ENCODE measurements around the gene NPR2.

NPR2 gene

DNA sequence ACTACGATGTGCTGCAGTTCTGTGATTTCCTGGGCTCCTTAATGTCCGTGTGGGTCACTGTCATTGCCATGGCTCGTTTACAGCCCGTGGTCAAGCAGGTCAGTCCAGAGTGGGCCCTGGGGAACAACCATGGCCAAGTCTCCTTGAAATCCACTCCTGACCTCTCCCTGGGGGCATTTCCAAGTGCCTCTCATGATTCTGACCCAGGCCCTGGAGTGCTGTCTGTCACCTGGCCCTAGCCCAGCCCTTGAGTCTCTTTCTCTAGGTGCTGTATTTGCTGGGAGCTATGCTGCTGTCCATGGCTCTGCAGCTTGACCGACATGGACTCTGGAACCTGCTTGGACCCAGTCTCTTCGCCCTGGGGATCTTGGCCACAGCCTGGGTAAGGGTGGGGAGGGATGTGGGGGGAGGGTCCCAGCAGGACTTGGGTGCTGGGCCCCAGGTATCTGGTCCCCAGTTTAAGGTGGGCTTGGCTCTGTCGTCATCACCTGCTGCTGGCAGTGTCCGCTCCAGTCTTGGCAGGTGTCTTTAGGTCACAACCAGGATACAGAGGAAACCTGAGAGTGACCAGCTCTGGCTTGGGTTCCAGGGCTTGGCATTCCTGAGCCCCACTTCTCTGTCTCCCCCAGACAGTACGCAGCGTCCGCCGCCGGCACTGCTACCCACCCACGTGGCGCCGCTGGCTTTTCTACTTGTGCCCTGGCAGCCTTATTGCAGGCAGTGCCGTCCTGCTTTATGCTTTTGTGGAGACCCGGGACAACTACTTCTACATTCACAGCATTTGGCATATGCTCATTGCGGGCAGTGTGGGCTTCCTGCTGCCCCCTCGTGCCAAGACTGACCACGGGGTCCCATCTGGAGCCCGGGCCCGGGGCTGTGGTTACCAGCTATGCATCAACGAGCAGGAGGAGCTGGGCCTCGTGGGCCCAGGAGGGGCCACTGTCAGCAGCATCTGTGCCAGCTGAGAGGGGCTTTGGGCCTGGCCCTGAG is 61.8 kb downstream of the NPR2 start:
- no peaks in the 10 kb centered on the region for H3K4me1 ChIP-seq (ENCODE audit: control insufficient read depth, insufficient read depth, low read length, poor library complexity, severe bottlenecking)
- H3K4me3 ChIP-seq (ENCODE audit: insufficient read depth, low read depth, low read length, poor library complexity, severe bottlenecking): no peak overlapping the region
- H3K9me3 ChIP-seq (ENCODE audit: control insufficient read depth, low read length): no peaks in the 10 kb centered on the region
- no peak for DNase-seq
- no peaks in the 10 kb centered on the region for H3K27me3 ChIP-seq (replicated peaks; ENCODE audit: control insufficient read depth, insufficient read depth, low read length, poor library complexity, severe bottlenecking)
- H3K36me3 ChIP-seq (ENCODE audit: control insufficient read depth, insufficient read depth, low read length): no peaks in the 10 kb centered on the region
- H3K27ac ChIP-seq (ENCODE audit: insufficient read depth, low read length, poor library complexity, severe bottlenecking): no peak overlapping the region

- Histone ChIP-seq H3K4me1 (ENCODE audit: control insufficient read depth, insufficient read depth, low read length, poor library complexity, severe bottlenecking) (no peaks in the 10 kb centered on the region), H3K27ac (ENCODE audit: insufficient read depth, low read length, poor library complexity, severe bottlenecking) (no peak overlapping the region), H3K9me3 (ENCODE audit: control insufficient read depth, low read length) (no peaks in the 10 kb centered on the region), H3K27me3 (replicated peaks; ENCODE audit: control insufficient read depth, insufficient read depth, low read length, poor library complexity, severe bottlenecking) (no peaks in the 10 kb centered on the region), H3K4me3 (ENCODE audit: insufficient read depth, low read depth, low read length, poor library complexity, severe bottlenecking) (no peak overlapping the region), H3K36me3 (ENCODE audit: control insufficient read depth, insufficient read depth, low read length) (no peaks in the 10 kb centered on the region)
- DNase-seq: no peak
These were observed 62.8 kb downstream of the NPR2 start for GRCh38 chr9:35854091-35854762.

DNA sequence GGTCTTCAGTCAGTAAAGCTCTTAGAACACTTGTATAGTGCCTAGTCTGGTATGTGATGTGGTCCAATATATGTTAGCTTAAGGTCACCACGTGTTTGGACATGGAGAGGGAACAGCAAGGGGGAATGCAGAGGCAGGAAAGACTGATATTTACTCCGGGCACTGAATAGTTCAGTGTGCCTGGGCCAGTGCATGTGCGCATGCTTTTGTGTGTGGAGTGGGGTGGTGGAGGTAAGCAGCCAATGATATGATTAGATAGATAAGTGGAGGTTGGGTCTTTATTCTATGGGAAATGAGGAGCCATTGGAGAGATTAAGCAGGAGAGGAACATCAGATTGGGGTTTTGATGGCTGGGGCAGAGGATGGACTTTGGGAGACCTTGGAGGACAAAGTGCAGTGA is 64.8 kb downstream of the NPR2 start:
- Histone ChIP-seq H3K36me3 (ENCODE audit: control insufficient read depth, insufficient read depth, low read length) (no peaks in the 10 kb centered on the region), H3K4me1 (ENCODE audit: control insufficient read depth, insufficient read depth, low read length, poor library complexity, severe bottlenecking) (no peaks in the 10 kb centered on the region), H3K27me3 (replicated peaks; ENCODE audit: control insufficient read depth, insufficient read depth, low read length, poor library complexity, severe bottlenecking) (no peaks in the 10 kb centered on the region), H3K9me3 (ENCODE audit: control insufficient read depth, low read length) (no peaks in the 10 kb centered on the region), H3K27ac (ENCODE audit: insufficient read depth, low read length, poor library complexity, severe bottlenecking) (no peak overlapping the region), H3K4me3 (ENCODE audit: insufficient read depth, low read depth, low read length, poor library complexity, severe bottlenecking) (no peak overlapping the region)
- no peak for DNase-seq

GRCh38 chr9:35856882-35857281 is 65.5 kb downstream of the NPR2 start:
- no peak for DNase-seq
- H3K27me3 ChIP-seq (replicated peaks; ENCODE audit: control insufficient read depth, insufficient read depth, low read length, poor library complexity, severe bottlenecking): no peaks in the 10 kb centered on the region
- no peak overlapping the region for H3K27ac ChIP-seq (ENCODE audit: insufficient read depth, low read length, poor library complexity, severe bottlenecking)
- no peaks in the 10 kb centered on the region for H3K4me1 ChIP-seq (ENCODE audit: control insufficient read depth, insufficient read depth, low read length, poor library complexity, severe bottlenecking)
- H3K36me3 ChIP-seq (ENCODE audit: control insufficient read depth, insufficient read depth, low read length): no peaks in the 10 kb centered on the region
- no peaks in the 10 kb centered on the region for H3K9me3 ChIP-seq (ENCODE audit: control insufficient read depth, low read length)
- H3K4me3 ChIP-seq (ENCODE audit: insufficient read depth, low read depth, low read length, poor library complexity, severe bottlenecking): no peak overlapping the region

DNA sequence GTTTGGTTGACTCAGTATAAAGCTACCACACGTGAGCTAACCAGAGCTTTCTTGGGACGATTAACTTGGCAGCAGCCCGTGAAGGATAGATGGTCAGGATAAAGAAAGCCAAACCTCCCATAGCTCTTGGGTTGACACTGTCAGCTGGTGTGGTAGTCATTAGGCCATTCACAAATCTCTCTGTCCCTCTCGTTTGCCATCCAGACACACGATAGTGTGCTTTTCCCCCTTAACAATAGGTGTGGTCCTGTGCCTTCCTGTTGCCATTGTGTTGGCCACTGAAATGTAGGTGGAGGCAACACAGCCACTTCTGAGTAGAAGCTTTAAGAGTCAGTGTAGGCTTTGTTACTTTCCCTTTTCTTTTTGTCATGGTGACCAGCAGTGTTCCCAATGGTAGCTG is 67.1 kb downstream of the NPR2 start:
- no peaks in the 10 kb centered on the region for H3K36me3 ChIP-seq (ENCODE audit: control insufficient read depth, insufficient read depth, low read length)
- no peak for DNase-seq
- no peak overlapping the region for H3K4me3 ChIP-seq (ENCODE audit: insufficient read depth, low read depth, low read length, poor library complexity, severe bottlenecking)
- no peak overlapping the region for H3K27ac ChIP-seq (ENCODE audit: insufficient read depth, low read length, poor library complexity, severe bottlenecking)
- H3K4me1 ChIP-seq (ENCODE audit: control insufficient read depth, insufficient read depth, low read length, poor library complexity, severe bottlenecking): no peaks in the 10 kb centered on the region
- no peaks in the 10 kb centered on the region for H3K9me3 ChIP-seq (ENCODE audit: control insufficient read depth, low read length)
- no peaks in the 10 kb centered on the region for H3K27me3 ChIP-seq (replicated peaks; ENCODE audit: control insufficient read depth, insufficient read depth, low read length, poor library complexity, severe bottlenecking)

Measured in effector memory CD4-positive, alpha-beta T cell (primary cell).